ENCODE data around the gene MYO10. TPM values are rescaled to one million over a fixed set of nuclear protein-coding genes. Genes with fewer than 3 reads are reported as not detected.

MYO10 gene
- total and polyA plus RNA-seq, 2 experiments from 2014 or later, result 119 to 276 TPM

- Histone ChIP-seq H3K27me3 (ENCODE audit: insufficient read depth) (no peaks in the 10 kb centered on the region), H3K4me2 (no peak overlapping the region), H3K79me2 (replicated peaks; ENCODE audit: insufficient read depth) (no peaks in the 10 kb centered on the region), H3F3A (replicated peaks; ENCODE audit: low read depth) (no peaks in the 10 kb centered on the region), H3K4me3 (no peak overlapping the region), H4K20me1 (replicated peaks; ENCODE audit: insufficient read depth) (no peaks in the 10 kb centered on the region), H3K4me1 (ENCODE audit: insufficient read depth) (no peaks in the 10 kb centered on the region), H3K9me2 (ENCODE audit: insufficient read depth) (no peaks in the 10 kb centered on the region), H2AFZ (no peak overlapping the region; the same call in 1 of the 2 replicates), H3K36me3 (ENCODE audit: insufficient read depth) (no peaks in the 10 kb centered on the region), H3K27ac (ENCODE audit: low read depth) (no peak overlapping the region)
- Mint-ChIP-seq H3K27ac (no peak overlapping the region), H3K4me1 (no peaks in the 10 kb centered on the region), H3K9me3 (peaks cover 5% of the 10 kb centered on the region; the same call in 1 of the 3 replicates), H3K36me3 (ENCODE audit: low read depth) (no peaks in the 10 kb centered on the region), H3K27me3 (ENCODE audit: insufficient read depth, low read depth, poor library complexity) (peaks cover 6% of the 10 kb centered on the region), H3K4me3 (no peak overlapping the region)
- DNase-seq (ENCODE audit: low spot score) (no peak), ATAC-seq (no peak)
- TF ChIP-seq ZNF331 (CRISPR knock-in tag; IDR thresholded peaks at IDR 0.05; ENCODE audit: low read depth), result no peak
- no peak for TF ChIP-seq ZNF462 (CRISPR knock-in tag; IDR thresholded peaks at IDR 0.05)
- no peak for TF ChIP-seq POLR2AphosphoS5 (IDR thresholded peaks at IDR 0.05; ENCODE audit: low read depth)
- TF ChIP-seq REST (IDR thresholded peaks at IDR 0.05; ENCODE audit: unreplicated experiment), result no peak
- no peak for TF ChIP-seq ETS1 (IDR thresholded peaks at IDR 0.05)
- TF ChIP-seq JUNB (IDR thresholded peaks at IDR 0.05; ENCODE audit: unreplicated experiment), result no peak
- TF ChIP-seq NANOG (IDR thresholded peaks at IDR 0.05; ENCODE audit: borderline replicate concordance), result no peak
- TF ChIP-seq EZH2phosphoT487 (IDR thresholded peaks at IDR 0.05; ENCODE audit: unreplicated experiment), result no peak
- no peak for TF ChIP-seq STAT1 (IDR thresholded peaks at IDR 0.05; ENCODE audit: unreplicated experiment)
- no peak for TF ChIP-seq CTCF (conservative IDR thresholded peaks at IDR 0.05; ENCODE audit: low read depth in 2 of 2)
- TF ChIP-seq EZH2 (IDR thresholded peaks at IDR 0.05; ENCODE audit: low read depth, unreplicated experiment), result no peak
- no peak for TF ChIP-seq CREB1 (CRISPR knock-in tag; IDR thresholded peaks at IDR 0.05; ENCODE audit: low read depth)
- no peak for TF ChIP-seq ZNF114 (CRISPR knock-in tag; IDR thresholded peaks at IDR 0.05)
Measured at GRCh38 chr5:16980983-16981382, 44.9 kb upstream of the MYO10 start.

Measured in GM23338 (cell line).